MM.1S (cell line): ENCODE results near the gene ISYNA1.

ENCODE experiments used
- CTCF ChIP-seq: fragments of 300-600 bp; sonication (generic); IDR thresholded peaks from 2 replicates; pipeline ENCODE4 v1.5.1; 2016; ENCODE audit warnings: antibody characterized with exemption, low read length, mixed read lengths
- EZH2 ChIP-seq: fragments of 300-600 bp; sonication (generic); optimal IDR thresholded peaks from 2 replicates; pipeline ENCODE3; 2017; ENCODE audit warnings: low read depth, mild to moderate bottlenecking, antibody characterized with exemption, low read length, mixed read lengths
- EZH2phosphoT487 ChIP-seq: fragments of 300-600 bp; sonication (generic); IDR thresholded peaks from 2 replicates; pipeline ENCODE4 v1.6.1; 2018; ENCODE audit warnings: antibody characterized with exemption, low read length

GRCh38 chr19:18450021-18450930, 12.3 kb upstream of the ISYNA1 start:
- TF ChIP-seq CTCF = no peak
- no peak for TF ChIP-seq EZH2phosphoT487
- TF ChIP-seq EZH2 = no peak
